GM10266 (cell line): Measurements from ENCODE around the gene HLA-DRA.

Experiments
- DNase-seq: peaks from one replicate; pipeline ENCODE4 v3.0.0; 2012; ENCODE audit errors: extremely low spot score
- CTCF ChIP-seq: IDR thresholded peaks from 2 replicates; pipeline ENCODE4 v1.5.1; 2012; ENCODE audit warnings: mild to moderate bottlenecking, low read depth; ENCODE audit not compliant: control insufficient read depth, insufficient read depth; ENCODE audit errors: missing control alignments

The HLA-DRA gene

GRCh38 chr6:32415521-32416019 is 24.1 kb upstream of the HLA-DRA start:
- peak; percentile 49 for DNase-seq
- peak; percentile 96 for TF ChIP-seq CTCF

GRCh38 chr6:32416036-32416435 is 23.7 kb upstream of the HLA-DRA start:
- no peak for TF ChIP-seq CTCF
- DNase-seq: no peak

GRCh38 chr6:32424589-32425300 is 14.9 kb upstream of the HLA-DRA start:
- no peak for DNase-seq
- TF ChIP-seq CTCF: no peak

GRCh38 chr6:32426338-32426737 is 13.3 kb upstream of the HLA-DRA start:
- no peak for DNase-seq
- TF ChIP-seq CTCF: no peak

GRCh38 chr6:32427218-32427617 is 12.5 kb upstream of the HLA-DRA start:
- DNase-seq: no peak
- TF ChIP-seq CTCF: no peak

GRCh38 chr6:32427934-32428474 is 11.7 kb upstream of the HLA-DRA start:
- no peak for DNase-seq
- TF ChIP-seq CTCF: no peak

GRCh38 chr6:32430179-32430578 is 9.5 kb upstream of the HLA-DRA start:
- DNase-seq: no peak
- TF ChIP-seq CTCF: no peak
